Activated gamma-delta T cell treated with Interleukin-2 at 50 U/mL for 16 hours (primary cell): ENCODE data around the gene GALNT16.
"Not testable (repeated sequence)": the region's sequence is repeated elsewhere in the genome, so short reads cannot be mapped to it uniquely, and the experiment has no call there.

ENCODE experiments used
- DNase-seq: peaks from one replicate; pipeline ENCODE4 v3.0.0-alpha.2; 2020

The GALNT16 gene

DNA sequence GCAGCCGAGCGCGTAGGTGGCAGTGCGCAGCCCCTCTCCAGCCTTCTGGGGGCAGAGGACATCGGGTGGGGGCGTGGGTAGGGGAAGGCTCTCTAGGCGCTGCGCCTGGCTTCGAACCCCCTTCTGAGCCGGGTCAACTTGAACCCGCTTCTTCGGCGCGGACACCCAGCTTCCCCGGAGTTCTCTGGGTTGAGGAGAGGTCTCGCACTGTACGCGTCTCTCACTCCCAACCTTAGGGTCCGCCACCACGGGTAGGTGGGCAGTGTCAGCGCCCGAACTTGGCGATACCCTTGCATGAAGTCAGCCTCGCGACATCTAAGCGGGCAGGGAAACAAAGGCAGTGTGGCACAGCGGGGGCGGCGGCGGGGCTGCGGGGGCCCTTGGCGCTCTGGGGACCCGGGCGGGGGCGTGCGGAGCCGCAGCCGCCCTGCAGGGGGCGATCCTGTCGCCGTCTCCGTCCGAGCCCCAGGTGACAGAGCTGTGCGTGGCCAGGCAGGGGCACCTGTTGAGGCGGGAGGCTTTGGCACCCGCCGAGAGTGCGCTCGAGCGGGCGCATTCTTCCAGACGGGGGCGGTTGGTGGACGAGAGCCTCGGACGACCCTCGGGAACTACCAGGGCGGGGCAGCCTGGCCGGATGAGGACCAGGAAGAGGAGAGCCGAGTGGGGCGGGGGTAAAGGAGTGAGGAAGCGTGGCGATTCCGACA lies 1.1 kb downstream of the GALNT16 start:
- no peak for DNase-seq

DNA sequence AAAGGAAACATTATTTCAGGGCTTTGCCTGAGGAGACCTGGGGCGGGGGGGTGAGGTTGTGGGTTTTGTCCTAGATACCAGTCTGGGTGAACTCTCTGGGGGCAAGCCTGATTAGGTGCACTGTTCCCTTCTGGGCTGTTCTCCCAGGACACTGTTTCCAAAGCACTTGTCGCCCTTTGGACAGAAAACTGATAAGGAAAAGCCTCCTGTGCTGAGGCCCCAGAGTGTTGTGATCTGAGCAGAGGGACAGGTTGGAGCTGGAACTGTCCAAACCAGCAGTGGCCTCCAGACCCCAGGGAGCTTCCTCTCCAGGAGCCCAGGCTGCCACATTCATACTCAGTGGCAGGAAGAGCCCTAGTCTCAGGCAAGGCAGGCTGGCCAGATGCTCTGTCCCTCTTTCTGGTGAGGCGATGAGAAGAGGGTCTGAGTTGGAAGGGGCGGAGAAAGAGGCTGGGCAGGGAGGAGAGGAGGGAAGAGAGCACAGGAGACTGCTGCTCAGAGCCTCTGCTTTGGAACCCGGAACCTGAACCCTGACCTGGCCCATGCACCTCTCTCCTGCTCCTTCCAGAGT lies 1.9 kb downstream of the GALNT16 start:
- DNase-seq = no peak

DNA sequence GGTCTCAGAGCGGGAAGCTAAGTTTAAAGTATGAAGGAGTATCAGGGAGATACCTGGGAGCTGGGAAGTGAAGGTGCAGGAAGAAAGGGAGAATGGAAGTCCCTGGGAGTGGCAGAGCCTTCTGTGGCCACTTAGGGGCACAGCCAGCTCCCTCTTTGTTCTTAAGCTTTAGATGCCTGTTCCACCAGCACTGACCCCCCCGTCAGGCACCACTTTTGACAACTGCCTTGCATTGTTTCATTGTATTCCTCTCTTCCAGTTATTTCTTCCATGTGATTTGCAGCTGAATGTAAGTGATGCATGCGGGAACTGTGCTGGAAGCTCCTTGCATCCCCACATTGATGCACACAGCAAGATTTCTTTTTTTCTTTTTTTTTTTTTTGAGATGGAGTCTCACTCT lies 2.6 kb downstream of the GALNT16 start:
- DNase-seq = no peak

DNA sequence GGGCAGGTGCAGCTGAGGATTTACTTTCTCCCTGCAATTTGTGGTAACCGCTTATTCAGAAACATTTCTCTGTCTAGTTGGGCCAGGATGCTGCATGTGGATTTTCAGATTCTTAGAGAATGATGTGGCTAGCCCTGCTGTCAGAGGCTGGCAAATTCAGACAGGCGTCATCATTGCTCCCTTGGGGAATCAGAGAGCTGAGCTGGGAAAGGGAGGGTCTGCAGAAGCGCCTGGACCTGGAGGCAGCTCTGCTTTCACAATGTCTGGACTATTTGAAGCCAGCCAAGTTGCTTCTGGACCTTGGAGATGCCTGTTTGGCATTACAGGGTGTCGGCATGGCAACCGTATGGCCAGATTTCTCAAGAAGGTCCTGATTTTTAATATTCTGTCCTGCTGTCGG lies 3.4 kb downstream of the GALNT16 start:
- DNase-seq = no peak

DNA sequence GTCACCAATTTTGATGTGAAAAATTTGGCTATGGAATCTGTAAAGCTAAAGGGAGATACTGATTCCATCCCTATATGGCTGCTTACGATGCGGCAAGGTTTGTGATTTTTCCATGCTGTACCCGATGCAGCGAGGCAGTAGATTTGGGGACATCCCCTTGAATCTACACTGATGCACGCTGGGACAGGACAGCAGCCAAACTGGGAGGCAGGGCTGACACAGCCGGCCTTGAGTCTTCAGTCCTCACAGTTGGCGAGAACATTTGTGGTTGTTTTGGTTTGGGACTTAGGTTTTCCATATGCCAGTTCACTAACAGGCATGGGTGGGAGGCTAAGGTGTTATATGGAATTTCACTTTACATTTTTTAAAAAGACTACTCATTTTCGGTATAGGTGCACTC lies 3.8 kb downstream of the GALNT16 start:
- no peak for DNase-seq

DNA sequence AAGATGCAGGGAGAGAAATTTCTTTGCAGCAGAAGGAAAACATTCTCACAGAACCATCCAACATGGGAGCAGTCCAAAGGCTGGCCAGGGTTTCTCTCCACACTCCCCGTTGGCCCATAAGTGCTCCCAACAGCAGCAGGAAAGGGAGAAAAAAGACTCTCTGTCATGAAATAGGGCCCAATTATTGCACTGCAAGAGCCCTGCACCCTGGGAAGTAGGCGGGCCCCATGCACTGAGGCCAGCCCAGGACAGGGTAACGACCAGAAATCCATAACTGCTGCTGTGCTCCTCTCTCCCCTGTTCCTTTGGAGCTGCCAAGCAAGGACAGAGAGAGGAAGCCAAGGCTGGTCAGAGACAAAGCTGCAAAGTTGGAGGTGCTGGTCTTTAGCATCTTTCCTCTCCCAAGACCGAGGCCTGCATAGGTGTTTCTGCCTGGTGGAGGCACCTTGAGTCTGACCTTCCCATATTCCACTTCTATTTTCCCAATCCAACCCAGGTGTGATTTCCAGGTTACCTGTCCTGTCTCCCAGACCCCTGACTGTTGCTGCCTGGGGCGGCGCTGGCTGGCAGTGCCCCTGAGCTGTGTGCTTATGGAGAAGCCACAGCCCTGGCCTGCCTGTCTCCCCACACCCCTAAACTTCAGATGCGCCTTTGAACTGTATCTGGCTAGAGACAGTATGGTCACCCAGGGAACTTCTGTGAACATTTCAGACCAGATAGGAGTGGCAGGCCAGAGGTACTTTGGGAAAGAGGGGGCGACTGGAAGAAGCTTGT lies 6.8 kb downstream of the GALNT16 start:
- DNase-seq = no peak

DNA sequence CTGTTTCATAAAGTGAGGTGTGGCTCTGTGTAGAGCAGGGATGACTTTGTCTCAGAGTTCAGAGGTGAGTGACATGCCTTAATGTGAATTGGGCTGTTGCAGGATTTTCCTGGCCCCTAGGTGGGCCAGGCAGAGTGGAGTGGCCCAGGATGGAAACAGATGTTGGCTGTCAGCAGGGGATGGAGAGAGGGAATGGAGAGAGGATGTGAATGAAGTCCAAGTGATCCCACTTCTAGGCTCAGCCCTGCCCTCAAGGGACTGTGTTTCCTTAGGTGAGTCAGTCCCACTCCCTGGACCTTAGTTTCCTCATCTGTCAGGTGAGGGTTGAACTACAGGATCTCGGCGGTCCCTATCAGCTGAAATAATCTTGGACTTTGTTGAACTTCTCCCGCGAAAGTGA lies 7.5 kb downstream of the GALNT16 start:
- no peak for DNase-seq

DNA sequence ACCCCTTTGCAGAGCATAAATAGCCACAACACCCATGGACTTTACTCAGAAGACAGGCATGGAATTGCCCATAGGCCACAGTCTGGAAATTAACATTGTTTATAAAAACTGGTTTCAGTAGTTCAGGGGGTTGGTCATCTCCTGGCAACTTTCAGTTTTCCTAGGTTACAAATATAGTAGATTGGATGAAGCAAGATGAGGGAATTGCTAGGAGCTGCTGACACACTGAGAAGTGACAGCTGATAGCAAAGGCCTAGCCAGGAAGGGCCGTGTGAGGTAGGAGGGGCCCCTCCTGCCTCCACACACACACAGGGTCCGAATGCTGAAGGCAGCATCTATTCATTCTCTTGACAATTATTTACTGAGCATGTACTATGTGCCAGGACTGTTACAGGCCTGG lies 8.3 kb downstream of the GALNT16 start:
- no peak for DNase-seq

DNA sequence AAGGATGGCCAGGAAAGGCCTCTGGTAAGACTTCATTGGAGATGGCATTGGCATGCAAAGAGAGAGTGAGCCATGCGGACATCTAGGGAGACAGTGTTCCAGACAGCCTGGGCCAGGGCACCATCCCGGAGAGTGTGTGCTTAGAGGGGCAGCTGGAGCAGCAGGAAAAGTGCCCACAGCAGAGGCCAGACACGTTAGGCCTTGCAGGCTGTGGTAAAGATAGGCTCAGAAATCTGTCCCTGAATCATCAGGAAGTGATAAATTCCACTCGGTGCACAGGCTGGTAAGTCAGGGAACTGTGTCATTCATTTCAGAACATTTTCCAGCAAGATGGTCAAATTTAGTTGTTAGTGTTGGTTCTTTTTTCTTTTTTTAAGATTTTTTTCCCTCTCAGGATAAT lies 8.8 kb downstream of the GALNT16 start:
- no peak for DNase-seq

DNA sequence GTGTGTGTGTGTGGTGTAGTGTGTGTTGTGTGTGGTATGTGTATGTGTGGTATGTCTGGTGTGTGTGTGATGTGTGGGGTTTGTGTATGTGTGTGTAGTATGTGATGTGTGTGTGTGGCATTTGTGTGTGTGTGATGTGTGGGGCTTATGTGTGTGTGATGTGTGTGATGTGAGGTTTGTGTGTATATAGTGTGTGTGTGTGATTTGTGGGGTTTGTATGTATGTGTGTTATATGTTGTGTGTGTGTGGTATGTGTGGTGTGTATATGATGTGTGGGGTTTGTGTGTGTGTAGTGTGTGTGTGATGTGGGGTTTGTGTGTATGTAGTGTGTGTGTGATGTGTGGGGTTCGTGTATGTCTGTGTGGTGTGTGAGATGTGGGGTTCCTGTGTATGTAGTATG lies 9.4 kb downstream of the GALNT16 start:
- DNase-seq = no peak

DNA sequence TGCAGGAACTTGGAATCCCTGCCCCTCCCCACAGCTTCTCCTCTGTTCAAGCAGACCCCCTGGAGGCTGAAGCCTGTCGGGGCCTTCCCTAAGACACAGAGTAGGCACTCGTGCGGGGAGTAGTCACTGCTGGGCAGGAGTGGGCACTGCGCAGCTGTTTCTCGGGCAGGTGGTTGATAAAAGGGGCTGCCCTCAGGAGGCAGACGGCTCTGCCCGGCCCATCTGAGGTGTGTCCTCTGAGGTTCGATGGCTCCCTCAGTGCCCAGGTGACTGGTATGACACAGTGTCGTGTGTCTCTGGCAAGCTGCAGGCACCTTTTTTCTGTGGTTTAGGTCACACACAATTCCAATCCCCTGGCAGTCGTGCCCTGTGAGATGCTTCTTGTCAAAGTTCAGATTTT lies 10.1 kb downstream of the GALNT16 start:
- DNase-seq = no peak

DNA sequence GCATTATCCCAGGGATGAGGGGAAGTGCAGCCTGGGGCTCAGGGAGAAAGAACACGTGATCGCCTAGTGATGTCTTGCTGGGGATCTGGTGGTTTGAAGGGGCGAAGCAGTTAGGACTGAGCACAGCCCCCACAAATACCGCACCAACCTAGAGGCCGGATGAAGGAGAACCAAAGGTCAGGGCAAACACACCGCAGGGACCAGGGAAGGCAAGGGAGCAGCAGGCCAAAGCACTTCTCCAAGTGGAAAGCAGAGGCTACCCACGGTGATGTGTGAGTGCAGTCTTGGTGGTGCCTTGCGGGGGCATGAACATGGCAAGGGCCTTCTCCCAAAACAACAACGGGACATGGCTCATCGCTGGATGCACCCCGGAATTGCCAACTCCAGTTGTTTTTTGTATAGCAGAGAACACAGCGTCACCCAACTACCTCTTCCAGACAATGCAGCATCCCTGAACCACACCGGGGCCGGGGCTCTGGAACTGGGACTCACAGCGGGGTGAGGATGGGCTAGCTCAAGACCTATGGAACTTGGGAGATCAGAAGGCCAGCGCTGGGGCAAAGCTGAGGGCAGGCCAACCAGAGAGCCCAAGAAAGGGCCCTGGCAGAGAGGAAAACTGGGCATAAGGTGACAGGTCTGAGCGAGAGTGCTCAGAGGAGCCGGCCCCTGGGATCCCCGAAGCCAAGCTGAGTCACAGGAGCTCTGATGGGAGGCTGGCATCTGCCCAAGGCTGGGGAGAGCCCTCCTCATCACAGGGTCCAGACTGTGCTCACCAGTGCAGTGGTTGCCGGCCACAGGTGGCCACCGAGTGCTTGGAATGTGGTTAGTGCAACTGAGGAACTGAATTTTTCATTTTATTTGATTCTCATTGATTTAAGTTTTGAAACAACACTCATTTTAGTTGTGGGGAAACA lies 11.1 kb downstream of the GALNT16 start:
- DNase-seq = no peak

DNA sequence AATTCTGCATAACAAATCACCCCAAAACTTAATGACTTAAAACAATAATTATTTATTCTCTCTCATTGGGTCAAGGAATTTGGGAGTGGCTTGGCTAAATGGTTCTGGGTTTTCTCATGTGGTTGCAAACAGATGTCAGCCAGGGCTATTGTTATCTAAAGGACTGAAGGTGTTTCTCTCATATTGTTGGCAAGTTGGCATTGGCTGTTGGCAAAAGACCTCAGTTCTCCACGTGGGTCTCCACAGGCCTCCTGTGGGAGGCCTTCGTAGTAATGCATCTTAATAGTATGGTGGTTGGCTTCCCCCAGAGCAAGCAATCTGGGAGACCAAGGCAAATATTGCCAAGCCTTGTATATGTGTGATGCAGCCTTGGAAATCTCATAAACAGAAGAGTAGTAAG lies 14.4 kb downstream of the GALNT16 start:
- DNase-seq = no peak

DNA sequence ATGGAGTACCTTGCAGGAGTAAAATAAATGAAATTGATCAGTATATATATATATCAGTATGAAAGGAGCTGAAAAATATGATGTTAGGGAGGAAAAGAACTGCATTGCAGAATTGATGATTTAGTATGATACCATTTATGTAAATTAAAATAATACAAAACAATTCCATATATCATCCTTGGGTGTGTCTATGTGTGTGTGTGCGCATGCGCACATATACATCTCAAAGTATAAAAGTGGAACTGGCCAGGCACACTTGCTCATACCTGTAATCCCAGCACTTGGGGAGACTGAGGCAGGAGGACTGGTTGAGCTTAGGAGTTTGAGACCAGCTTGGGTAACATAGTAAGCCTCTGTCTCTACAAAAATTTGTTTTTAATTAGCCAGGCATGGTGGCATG lies 15.4 kb downstream of the GALNT16 start:
- no peak for DNase-seq

DNA sequence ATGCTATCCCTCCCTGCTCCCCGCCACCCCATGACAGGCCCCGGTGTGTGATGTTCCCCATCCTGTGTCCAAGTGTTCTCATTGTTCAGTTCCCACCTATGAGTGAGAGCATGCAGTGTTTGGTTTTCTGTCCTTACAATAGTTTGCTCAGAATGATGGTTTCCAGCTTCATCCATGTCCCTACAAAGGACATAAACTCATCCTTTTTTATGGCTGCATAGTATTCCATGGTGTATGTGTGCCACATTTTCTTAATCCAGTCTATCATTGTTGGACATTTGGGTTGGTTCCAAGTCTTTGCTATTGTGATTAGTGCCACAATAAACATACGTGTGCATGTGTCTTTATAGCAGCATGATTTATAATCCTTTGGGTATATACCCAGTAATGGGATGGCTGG lies 17.4 kb downstream of the GALNT16 start:
- not testable (repeated sequence) for DNase-seq

DNA sequence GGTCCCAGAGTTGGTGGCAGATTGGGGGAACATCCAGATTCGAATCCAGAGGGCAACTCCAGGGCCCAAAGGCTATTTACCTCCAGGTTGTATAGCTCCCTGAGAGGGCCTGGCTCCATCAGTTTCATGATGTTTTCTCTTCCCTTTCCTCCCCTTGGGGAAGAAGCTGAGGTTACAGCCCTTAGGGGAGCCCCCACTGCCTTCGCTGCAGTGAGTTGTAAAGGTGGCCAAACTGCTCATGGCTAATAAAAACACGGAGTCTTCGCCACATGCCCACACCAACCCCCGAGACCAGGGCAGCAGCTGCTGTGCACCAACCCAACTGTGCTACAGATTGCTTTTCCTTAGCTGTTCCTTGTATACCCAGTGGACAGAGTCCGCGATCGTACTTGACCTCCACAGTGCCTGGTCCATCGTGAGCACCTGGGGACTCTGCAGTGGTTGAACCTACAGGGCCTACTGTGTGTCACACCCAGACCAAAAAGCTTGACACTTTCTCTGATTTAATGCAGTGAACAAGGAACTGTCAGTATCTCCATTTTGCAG lies 20.9 kb downstream of the GALNT16 start:
- DNase-seq = no peak

DNA sequence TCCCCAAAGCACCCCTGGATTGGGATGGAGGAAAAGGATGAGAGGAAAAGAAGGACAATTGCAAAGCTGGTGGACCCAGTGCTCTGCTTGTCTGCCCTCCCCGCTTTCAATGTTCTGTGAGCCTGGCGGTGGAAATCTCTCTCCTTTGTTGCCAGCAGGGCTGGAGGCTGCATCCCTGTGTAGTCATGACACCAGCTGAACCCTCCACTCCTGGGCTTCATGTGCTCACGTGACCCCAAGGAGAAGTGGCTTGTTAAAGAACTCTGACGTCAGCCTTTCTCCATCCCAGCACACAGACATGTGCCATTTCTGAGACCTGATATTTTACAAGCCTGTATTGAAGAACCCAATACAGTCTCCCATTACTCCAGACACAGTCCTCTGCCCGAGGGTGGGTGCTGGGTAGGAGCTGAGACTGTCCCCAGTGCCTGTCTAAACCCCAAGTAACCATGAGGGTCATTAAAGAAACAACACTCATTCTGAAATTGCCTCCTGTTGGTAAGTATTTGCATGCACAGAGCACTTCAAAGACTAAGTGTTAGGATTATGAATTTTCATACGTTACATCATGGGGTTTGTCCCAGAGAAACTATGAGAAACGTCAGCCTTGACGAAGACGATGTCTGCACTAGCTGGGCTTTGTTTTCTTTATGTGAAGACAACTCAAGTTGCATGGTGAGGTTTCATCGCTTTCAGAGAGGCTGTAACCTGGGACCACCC lies 21.7 kb downstream of the GALNT16 start:
- DNase-seq = no peak

DNA sequence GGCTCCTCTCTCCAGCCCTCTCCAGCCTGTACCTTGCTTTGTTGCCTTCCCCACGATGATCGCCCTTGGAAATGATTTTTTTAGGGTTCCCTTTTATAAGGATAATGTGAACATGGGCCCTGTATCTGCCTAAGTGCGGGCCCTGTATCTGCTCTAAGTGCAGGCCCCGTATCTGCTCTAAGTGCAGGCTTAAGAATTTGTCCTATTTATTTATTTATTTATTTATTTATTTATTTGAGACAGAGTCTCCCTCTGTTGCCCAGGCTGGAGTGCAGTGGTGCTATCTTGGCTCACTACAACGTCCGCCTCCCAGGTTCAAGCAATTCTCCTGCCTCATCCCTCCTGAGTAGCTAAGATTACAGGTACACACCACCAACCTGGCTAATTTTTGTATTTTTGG lies 22.5 kb downstream of the GALNT16 start:
- DNase-seq = no peak

DNA sequence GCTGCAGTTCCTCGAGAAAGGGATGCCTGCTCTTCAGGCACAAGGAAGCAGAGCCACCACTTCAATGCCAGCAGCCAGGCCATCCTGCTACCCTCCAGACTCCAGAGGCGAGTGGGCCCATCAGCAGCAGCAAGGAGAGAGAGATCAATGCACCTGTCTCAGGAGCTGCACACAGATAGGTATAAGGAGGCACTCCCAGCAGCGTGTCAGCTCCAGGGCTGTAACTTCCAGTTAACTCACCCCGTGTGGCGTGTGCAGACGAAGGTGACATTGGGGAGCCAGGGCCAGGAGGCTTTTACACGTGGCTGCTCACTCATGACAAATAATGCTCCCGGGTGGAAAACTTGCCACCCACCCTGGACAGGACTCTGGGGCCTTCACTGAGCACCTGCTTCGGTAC lies 24.2 kb downstream of the GALNT16 start:
- DNase-seq = no peak

DNA sequence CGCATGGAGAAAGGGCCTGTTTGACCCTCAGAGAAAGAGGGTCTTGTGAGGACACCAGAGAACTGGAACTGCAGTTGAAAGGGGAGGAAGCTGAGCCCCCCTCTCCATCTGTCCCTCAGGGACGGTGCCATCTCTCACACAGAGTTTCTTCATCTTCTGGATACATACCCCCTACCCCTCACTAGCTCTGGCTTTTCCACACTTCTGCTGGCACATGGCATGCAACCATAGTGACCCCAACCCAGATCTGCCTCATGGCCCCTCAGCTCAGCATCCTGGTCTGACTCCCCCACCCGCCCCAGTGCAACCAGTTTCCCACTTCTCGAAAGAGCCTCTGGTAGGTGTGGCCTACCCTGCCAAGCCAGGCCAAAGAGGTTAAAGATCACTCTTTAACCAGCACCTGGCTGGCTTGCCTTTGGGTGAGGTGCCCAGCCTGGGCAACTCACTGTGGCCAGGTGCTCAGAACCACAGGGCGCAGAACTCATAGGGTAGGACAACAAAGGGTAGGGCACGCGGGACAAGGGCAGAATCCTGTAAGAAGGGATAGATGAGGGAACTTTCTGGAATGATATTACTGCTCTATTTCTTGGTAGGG lies 25.8 kb downstream of the GALNT16 start:
- DNase-seq = no peak

DNA sequence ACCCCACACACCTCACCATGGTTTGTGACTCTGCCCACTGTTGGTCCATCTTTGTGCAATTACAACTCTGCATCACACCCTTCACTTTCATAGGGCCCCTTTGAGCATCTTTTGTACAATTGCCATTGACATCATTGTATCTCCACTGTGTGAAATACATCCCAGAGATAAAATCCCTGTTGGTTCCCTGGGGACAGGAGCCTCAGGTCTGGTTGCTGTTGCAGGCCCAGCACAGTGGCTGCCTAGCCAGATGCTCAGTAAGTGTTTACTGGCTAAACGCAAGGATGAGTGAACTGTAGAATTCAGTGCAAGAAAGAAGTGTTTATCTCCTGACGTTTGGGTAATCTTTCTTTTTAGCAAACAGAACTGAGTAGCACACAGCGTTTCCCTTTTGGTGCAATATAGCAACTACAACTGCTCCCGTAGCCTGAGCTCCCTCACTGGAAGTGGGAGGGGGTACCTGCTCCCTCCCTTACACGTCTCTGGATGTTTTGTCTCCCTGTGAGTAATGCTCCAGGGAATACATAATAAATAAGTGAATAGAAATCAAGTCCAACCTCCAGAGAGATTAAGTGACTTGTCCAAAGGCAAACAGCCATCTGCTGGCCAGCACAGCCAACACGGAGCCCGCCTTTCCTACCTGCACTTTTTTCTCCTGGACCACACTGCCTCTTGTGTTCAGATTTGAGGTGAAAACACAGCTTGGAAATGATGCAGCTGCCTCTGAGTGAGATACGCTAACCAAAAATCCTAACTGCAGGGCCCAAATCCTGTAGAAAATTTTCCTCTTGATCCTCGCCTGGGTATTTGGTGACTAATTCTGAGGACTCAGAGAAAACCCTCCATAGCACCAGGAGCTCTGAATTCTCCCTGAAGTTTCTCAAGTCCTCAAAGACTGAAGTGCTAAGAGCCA lies 27.4 kb downstream of the GALNT16 start:
- no peak for DNase-seq
